GM19035 (cell line): ENCODE data around the gene GSG1L2.

Experiments used
- ATAC-seq: cut with Tn5 transposase; IDR thresholded peaks from one replicate; pipeline ENCODE4 v1.9.1; 2021; ENCODE audit not compliant: unreplicated experiment

The GSG1L2 gene

GRCh38 chr17:9821921-9822320 lies at the start of gene GSG1L2:
TSS of gene GSG1L2 (minus strand) at chr17:9822079. CDS start at chr17:9822071, 8 bp downstream.
- ATAC-seq = no peak

GRCh38 chr17:9868552-9868951 lies 46.7 kb upstream of the GSG1L2 start:
- ATAC-seq = no peak

GRCh38 chr17:9865586-9865985 lies 43.7 kb upstream of the GSG1L2 start:
- ATAC-seq = no peak

GRCh38 chr17:9862949-9863348 lies 41.1 kb upstream of the GSG1L2 start:
- ATAC-seq = no peak

- ATAC-seq = no peak
Measured at GRCh38 chr17:9862220-9862619, 40.3 kb upstream of the GSG1L2 start.

GRCh38 chr17:9860851-9861250 lies 39.0 kb upstream of the GSG1L2 start:
- ATAC-seq = no peak

GRCh38 chr17:9859781-9860180 lies 37.9 kb upstream of the GSG1L2 start:
- ATAC-seq = no peak

GRCh38 chr17:9855036-9855435 lies 33.2 kb upstream of the GSG1L2 start:
- no peak for ATAC-seq

- no peak for ATAC-seq
Measured at GRCh38 chr17:9854255-9854654, 32.4 kb upstream of the GSG1L2 start.

- ATAC-seq = no peak
Measured at GRCh38 chr17:9850151-9850550, 28.3 kb upstream of the GSG1L2 start.

- ATAC-seq = no peak
Measured at GRCh38 chr17:9845306-9845705, 23.4 kb upstream of the GSG1L2 start.

GRCh38 chr17:9844153-9844552 lies 22.3 kb upstream of the GSG1L2 start:
- ATAC-seq = no peak

- no peak for ATAC-seq
Measured at GRCh38 chr17:9843152-9844010, 21.5 kb upstream of the GSG1L2 start.

- no peak for ATAC-seq
Measured at GRCh38 chr17:9842057-9842758, 20.3 kb upstream of the GSG1L2 start.

- ATAC-seq = no peak
Measured at GRCh38 chr17:9839433-9839832, 17.6 kb upstream of the GSG1L2 start.

- ATAC-seq = no peak
Measured at GRCh38 chr17:9837551-9838471, 15.9 kb upstream of the GSG1L2 start.

- no peak for ATAC-seq
Measured at GRCh38 chr17:9833922-9834321, 12.0 kb upstream of the GSG1L2 start.

- ATAC-seq = no peak
Measured at GRCh38 chr17:9830711-9831110, 8.8 kb upstream of the GSG1L2 start.

- no peak for ATAC-seq
Measured at GRCh38 chr17:9829343-9829742, 7.5 kb upstream of the GSG1L2 start.

- no peak for ATAC-seq
Measured at GRCh38 chr17:9828296-9829295, 6.7 kb upstream of the GSG1L2 start.
